ENCODE results near the gene WDFY2.
"Not testable (repeated sequence)": the region's sequence is repeated elsewhere in the genome, so short reads cannot be mapped to it uniquely, and the experiment has no call there.

The WDFY2 gene

GRCh38 chr13:51564252-51564651 lies 20.0 kb upstream of the WDFY2 start:
- no peak for DNase-seq (ENCODE audit: low read depth in 2 of 2)

DNA sequence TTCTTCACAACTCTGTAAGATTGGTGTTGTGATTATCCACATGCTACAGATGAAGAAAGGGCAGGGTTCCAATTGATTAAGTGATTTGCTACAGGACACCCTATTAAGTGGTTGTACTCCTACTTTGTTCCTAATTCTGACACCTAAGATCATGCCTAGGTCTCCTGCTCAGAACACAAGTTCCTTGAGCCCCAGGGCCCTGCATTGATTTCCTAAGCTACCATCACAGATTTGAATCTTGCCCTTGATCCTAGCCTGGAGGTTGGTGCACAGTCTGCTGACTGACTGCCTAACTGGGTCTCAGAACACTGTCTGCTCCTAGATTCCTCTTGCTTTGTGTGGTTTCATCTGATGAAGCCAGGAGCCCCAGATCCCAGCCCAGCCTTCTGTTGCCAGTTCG lies 19.6 kb upstream of the WDFY2 start:
- DNase-seq (ENCODE audit: low read depth in 2 of 2): no peak

GRCh38 chr13:51569001-51569400 lies 15.3 kb upstream of the WDFY2 start:
- not testable (repeated sequence) for DNase-seq (ENCODE audit: low read depth in 2 of 2)

DNA sequence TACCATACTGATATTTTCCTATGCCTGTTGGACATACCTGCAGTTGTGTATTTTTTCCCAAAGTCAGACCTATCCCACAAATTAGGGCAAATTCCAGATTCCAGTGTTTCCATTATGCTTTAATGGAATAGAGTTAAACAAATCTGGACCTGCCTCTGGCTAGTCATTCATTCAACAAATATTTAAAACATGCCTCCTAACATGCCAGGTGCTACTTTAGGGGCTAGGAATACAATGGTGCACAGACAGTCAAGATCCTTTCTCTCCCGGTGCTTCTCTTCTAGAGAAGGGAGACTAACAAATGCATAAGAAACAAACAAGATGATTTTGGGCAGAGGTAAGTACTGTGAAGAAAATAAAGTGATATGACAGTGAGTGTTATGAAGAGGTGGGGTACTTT lies 7.5 kb upstream of the WDFY2 start:
- no peak for DNase-seq (ENCODE audit: low read depth in 2 of 2)

- no peak for DNase-seq (ENCODE audit: low read depth in 2 of 2)
Measured at GRCh38 chr13:51577690-51578089, 6.6 kb upstream of the WDFY2 start.

- DNase-seq (ENCODE audit: low read depth in 2 of 2): no peak
Measured at GRCh38 chr13:51579676-51580075, 4.6 kb upstream of the WDFY2 start.

DNA sequence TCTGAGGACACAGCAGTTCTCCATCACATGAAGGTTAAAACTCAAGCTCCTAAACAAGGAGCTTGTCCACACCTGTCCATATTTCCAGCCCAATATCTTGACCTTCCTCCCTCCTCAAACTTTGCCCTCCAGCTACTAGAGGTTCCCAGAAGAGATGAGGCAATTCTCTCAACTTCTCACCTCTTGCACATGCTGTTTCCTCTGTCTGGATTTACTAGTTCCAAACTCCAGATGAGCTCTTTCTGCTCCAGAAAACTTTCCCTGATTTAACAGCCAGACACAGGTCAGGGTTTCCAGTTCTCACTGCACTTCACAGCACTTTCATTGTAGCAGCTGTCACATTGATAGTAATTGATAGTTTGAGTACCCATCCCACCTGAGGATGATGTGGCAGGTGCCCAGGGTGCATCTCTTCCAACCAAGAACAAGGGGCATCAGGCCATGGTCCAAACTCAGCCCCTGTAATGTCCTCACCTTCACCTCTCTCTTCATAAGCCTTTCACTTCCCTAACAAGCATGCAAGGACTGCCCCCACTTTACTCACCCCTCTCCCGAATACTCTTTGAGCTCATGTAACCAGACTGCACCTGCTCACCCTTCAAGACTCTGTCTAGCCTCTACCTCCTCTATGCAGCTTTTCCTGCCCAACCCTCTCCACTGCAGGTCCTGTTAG lies 3.0 kb upstream of the WDFY2 start:
- no peak for DNase-seq (ENCODE audit: low read depth in 2 of 2)

- DNase-seq (ENCODE audit: low read depth in 2 of 2): no peak
Measured at GRCh38 chr13:51583469-51583874, 790 bp upstream of the WDFY2 start.

GRCh38 chr13:51584731-51585672 lies 740 bp downstream of the WDFY2 start:
- DNase-seq (ENCODE audit: low read depth in 2 of 2): peak; percentile 28 to 33

DNA sequence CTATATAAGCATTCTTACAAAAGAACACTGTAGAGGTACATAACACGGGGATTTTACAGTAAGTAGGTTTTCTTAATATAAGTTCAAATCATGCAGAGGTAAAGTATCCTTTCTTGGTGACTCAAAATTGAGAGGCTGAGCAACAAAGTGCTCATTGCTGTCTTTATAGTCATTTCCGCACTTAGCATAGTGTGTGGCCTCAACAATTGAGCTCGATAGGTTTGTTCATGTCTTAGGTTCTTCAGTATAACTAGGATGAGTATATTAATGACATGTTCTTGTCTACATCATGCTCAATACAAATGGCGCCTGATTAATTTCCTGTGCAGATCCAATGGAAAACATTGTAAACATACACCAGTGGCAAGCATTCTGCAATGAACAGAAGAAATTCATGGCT lies 1.4 kb downstream of the WDFY2 start:
- DNase-seq (ENCODE audit: low read depth in 2 of 2): no peak

DNA sequence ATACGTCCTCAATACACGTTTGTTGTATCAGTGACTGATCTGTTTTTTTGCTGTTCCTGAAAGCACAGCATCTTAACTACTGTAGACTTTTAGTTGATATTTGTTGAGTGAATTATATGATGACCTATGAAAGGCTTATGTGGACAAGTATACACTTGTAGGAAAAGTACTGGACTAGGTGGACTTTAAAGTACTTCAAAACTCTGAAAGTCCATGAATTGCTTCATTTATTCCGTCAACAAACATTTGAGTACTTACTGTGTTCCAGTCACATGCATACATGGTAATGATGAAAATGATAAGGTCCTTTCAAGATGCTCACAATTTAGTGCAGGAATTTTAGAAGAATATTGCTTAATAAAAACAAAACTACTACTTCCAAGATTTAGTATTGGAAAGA lies 3.1 kb downstream of the WDFY2 start:
- no peak for DNase-seq (ENCODE audit: low read depth in 2 of 2)

DNA sequence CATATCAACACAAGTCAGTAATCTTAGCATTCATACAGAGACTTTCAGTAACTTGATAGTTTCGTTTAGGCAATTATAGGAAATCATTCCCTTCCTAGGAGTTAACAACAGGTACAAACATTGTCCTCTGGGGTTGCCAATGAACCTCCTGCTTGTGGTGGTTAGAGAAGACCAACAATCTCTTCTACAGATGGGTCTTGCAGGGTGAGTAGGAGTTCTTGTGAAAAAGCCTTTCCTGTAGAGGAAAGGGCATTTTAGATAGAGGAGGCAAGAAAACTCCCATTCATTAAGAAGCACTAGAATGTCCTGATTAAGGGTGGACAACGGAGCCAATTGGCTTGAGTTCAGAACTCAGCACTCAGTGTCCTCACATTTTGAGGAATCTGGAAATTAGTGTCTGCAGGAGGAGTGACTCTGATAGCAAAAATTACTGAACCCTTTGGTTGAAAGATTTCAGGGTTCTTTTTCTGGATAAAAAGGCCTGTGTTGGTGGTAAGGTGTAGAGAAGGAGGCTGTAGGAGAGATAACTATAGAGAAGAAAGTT lies 4.2 kb downstream of the WDFY2 start:
- no peak for DNase-seq (ENCODE audit: low read depth in 2 of 2)

DNA sequence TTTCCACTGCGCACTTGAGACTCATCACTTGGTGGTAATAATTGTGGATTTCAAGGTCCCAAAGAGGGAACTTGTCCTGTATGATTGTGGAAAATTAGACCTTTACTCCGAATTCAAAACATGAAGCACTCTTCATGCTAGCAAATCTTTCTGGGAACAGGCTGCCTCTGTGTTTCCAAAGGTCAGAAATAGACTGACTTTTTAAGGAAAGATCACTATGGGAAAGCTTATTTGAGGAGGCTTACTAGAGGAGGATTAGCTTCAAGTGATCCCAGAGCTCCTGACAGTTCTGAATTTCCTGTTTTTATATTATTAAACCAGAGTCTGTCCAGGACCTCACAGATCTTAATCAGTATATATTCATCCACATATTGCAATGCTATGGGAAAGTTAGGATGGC lies 5.5 kb downstream of the WDFY2 start:
- no peak for DNase-seq (ENCODE audit: low read depth in 2 of 2)

GRCh38 chr13:51590231-51590970 lies 6.1 kb downstream of the WDFY2 start:
- no peak for DNase-seq (ENCODE audit: low read depth in 2 of 2)

DNA sequence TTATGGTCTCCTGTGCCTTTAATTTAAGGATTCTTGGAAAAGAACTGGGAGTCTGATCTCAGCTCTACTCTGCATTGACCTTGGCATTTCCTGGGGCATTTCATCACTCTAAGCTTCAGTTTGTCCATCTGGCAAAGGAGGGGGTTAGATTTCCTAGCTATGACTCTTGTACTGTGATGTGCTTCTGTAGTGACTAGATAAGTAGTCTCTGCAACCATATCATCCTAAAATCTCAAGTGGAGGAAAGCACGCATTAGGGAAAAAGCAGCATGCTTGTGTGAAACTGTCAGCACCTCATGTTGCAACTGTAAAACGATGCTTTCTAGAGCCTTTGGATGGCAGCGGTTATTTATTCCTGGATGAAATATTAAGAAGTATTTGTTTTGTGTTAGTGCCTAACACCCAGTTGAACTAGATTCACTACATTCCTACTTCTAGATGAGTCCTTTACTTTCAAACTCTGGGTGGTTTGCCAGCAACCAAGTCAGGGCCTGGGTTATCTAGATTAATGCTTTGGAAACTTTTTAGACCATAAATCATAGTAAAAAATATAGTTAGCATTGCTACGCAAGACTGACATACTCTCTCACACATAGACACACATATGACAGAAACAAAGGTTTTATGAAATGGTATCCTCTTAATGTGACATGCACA lies 6.8 kb downstream of the WDFY2 start:
- no peak for DNase-seq (ENCODE audit: low read depth in 2 of 2)

DNA sequence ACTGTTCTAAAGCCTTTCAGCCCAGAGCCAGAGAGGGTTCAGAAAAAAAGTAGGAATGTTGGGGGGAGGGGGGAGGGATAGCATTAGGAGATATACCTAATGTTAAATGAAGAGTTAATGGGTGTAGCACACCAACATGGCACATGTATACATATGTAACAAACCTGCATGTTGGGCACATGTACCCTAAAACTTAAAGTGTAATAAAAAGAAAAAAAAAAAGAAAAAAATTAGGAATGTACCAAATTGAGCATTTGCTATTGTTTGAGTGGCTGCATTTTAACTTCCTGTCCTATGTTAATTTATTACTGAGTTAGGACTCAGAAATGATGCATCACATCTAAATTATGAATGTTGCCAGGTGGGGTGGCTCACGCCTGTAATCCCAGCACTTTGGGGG lies 7.7 kb downstream of the WDFY2 start:
- not testable (repeated sequence) for DNase-seq (ENCODE audit: low read depth in 2 of 2)

DNA sequence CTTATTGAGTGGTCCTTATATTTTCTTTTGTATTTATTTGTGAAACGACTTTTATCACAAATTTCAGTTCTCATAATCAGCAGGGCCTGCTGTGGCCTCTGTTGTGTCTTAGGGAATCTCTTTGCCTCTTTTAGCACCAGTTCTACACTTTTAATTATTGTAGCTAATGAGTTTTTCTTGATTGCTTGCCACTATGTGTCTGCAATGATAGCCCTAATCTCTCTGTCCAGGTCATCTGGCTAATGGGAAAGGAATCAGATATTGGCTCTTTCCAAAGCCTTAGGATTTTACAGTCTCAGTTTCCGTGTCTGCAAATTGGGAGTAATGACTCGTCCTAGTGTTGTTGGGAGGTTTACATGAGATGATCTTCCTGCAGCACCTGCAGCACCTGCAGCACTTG lies 10.2 kb downstream of the WDFY2 start:
- DNase-seq (ENCODE audit: low read depth in 2 of 2): no peak

DNA sequence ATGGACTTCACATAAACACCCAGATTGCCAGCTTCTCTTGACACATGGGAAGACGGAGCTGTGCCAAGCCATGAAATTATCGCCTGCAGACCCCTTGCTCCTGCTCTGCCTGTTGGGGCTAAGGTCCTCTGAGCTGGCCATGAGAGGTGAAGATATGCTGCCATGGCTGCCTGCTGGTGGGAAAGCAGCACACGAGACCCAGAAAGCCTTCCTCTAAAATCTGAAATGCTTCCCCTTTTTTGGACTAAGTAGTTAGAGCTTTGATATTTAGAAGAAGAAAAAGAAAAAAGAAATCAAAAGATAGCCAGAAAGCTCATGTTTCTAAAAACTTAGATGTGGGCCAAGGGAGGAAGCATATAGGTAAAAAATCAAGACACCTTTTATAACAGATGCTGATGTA lies 11.2 kb downstream of the WDFY2 start:
- DNase-seq (ENCODE audit: low read depth in 2 of 2): no peak

GRCh38 chr13:51596541-51596940 lies 12.3 kb downstream of the WDFY2 start:
- DNase-seq (ENCODE audit: low read depth in 2 of 2): no peak

DNA sequence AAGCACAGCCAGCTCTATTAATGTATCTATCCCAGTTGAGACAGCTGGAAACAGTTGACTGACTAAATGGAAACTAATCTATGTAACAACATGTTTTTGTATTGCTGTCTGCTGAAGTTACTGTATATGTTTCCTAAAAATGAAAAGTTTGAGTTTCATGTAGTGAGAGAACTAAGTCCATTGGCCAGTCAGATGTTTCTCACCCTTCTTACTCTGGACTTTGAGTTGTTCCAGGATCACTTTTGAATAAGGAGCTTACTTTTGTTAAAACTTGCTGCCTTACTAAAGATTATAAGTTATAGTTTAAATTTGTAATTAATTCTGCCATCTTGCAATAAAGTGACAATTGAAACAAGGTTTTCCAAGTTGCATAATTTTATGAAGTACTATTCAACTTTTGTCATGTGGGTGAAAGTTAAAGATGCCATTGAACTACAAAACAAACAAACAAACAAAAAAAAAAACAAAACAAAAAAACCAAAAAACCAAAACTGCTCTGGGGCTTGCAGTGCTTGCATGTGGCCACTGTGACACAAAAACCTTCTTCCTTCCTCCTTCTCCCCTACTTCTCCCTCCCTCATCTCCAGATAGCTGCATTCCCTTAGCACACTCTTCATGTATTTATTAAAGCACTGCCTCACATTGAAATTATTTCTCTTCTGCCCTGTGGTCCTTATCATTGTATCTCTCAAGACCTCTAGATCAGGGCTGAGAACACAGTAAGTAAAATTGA lies 15.3 kb downstream of the WDFY2 start:
- DNase-seq (ENCODE audit: low read depth in 2 of 2): no peak

DNA sequence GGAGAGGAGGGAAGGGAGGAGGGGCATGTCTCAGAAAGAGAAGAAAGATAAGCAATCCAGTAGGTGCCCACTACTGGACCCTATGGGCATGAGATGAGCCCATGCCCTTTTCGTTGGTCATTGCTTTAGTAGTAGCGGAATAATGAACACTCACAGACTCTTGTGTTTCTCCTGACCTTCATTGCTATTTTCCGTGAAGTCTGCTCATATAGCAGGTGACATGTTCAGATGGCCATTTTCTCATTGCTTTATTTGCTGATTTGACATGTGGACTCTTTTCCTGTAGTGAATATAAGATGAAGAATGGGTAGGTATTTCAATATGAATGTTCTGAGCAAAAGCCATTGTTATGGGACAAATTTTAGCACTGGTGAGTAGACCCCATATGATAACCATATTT lies 16.4 kb downstream of the WDFY2 start:
- no peak for DNase-seq (ENCODE audit: low read depth in 2 of 2)
